ENCODE measurements around the gene MAP4K3.

- TF ChIP-seq CTCF (IDR thresholded peaks at IDR 0.05), result no peak
- TF ChIP-seq POLR2A (IDR thresholded peaks at IDR 0.05), result no peak
Observed at GRCh38 chr2:39256040-39256439, 181.0 kb downstream of the MAP4K3 start.

All from breast epithelium (tissue), 3 donors.